Endodermal cell (in vitro differentiated cells): ENCODE data around the gene IGF2R. TPM values are rescaled to one million over a fixed set of nuclear protein-coding genes. Genes with fewer than 3 reads are reported as not detected.

Experiments
- DNase-seq: peaks from one replicate; pipeline ENCODE4 v3.0.0-alpha.2; 2017
- H3K27ac ChIP-seq: 2 replicates; pipeline ENCODE4 v1.5.1; 2013; ENCODE audit warnings: mild to moderate bottlenecking, low read depth, low read length, moderate library complexity
- H3K27me3 ChIP-seq: 2 replicates; pipeline ENCODE4 v1.6.1; 2013; ENCODE audit warnings: mild to moderate bottlenecking, low read length, moderate library complexity; ENCODE audit not compliant: insufficient read depth, control insufficient read depth, poor library complexity, severe bottlenecking
- H3K36me3 ChIP-seq: 2 replicates; pipeline ENCODE4 v1.7.0; 2013; ENCODE audit warnings: mild to moderate bottlenecking, low read length, moderate library complexity; ENCODE audit not compliant: control insufficient read depth, insufficient read depth
- H3K4me1 ChIP-seq: one replicate; pipeline ENCODE4 v1.7.0; 2013; ENCODE audit warnings: low read length; ENCODE audit not compliant: control insufficient read depth, insufficient read depth
- H3K4me3 ChIP-seq: 2 replicates; pipeline ENCODE4 v1.5.1; 2013; ENCODE audit warnings: mild to moderate bottlenecking, low read length, moderate library complexity
- H3K9ac ChIP-seq: 2 replicates; pipeline ENCODE4 v1.6.1; 2013; ENCODE audit warnings: mild to moderate bottlenecking, low read length, moderate library complexity; ENCODE audit not compliant: poor library complexity, severe bottlenecking; ENCODE audit errors: extremely low read depth
- H3K9me3 ChIP-seq: 2 replicates; pipeline ENCODE4 v1.6.1; 2013; ENCODE audit warnings: mild to moderate bottlenecking, low read length, moderate library complexity; ENCODE audit not compliant: control insufficient read depth
- H3K27ac Mint-ChIP-seq: 2 replicates; pipeline ENCODE4 v1.8.0; 2020; ENCODE audit warnings: mixed read lengths
- H3K27me3 Mint-ChIP-seq: 2 replicates; pipeline ENCODE4 v1.8.0; 2021; ENCODE audit warnings: mild to moderate bottlenecking, mixed read lengths; ENCODE audit not compliant: insufficient read depth
- H3K36me3 Mint-ChIP-seq: 2 replicates; pipeline ENCODE4 v1.8.0; 2020; ENCODE audit warnings: low read depth, mixed read lengths
- H3K4me1 Mint-ChIP-seq: 2 replicates; pipeline ENCODE4 v1.8.0; 2020; ENCODE audit warnings: mixed read lengths
- H3K4me3 Mint-ChIP-seq: 2 replicates; pipeline ENCODE4 v1.8.0; 2020; ENCODE audit warnings: mild to moderate bottlenecking, moderate library complexity, mixed read lengths
- H3K9me3 Mint-ChIP-seq: 2 replicates; pipeline ENCODE4 v1.8.0; 2020; ENCODE audit warnings: mild to moderate bottlenecking, mixed read lengths
- WGBS, 2 experiments: methylation state at CpG; one replicate each; pipeline versions ENCODE4 v1.1.5 to v1.1.7; 2013; ENCODE audit warnings: missing lambda C conversion rate in 2 of 2, mixed read lengths in 1 of 2; ENCODE audit not compliant: insufficient coverage in 1 of 2, insufficient read length in 1 of 2; 5-methylcytosine and 5-hydroxymethylcytosine counted together
- total RNA-seq, 2 donors: library from RNA; stranded (reverse); fragmentation: NEBNext Ultra II Directional in 1 of 2; extraction: Animal tissue kit (Norgen Biotek cat#: 25700) in 1 of 2; gene quantifications; 2 replicates in 1 of 2; 3 replicates in 1 of 2; pipeline ENCODE4 v1.2.1, GENCODE V29; 2021
- TF ChIP-seq, protein P1 (sequence below): fragments of 200-600 bp; sonication (generic); conservative IDR thresholded peaks from 2 replicates; pipeline ENCODE4 v1.5.0; 2021; ENCODE audit warnings: antibody characterized with exemption, mild to moderate bottlenecking

The IGF2R gene
- total RNA-seq, 2 donors from 2014 or later, result 103 to 130 TPM

DNA sequence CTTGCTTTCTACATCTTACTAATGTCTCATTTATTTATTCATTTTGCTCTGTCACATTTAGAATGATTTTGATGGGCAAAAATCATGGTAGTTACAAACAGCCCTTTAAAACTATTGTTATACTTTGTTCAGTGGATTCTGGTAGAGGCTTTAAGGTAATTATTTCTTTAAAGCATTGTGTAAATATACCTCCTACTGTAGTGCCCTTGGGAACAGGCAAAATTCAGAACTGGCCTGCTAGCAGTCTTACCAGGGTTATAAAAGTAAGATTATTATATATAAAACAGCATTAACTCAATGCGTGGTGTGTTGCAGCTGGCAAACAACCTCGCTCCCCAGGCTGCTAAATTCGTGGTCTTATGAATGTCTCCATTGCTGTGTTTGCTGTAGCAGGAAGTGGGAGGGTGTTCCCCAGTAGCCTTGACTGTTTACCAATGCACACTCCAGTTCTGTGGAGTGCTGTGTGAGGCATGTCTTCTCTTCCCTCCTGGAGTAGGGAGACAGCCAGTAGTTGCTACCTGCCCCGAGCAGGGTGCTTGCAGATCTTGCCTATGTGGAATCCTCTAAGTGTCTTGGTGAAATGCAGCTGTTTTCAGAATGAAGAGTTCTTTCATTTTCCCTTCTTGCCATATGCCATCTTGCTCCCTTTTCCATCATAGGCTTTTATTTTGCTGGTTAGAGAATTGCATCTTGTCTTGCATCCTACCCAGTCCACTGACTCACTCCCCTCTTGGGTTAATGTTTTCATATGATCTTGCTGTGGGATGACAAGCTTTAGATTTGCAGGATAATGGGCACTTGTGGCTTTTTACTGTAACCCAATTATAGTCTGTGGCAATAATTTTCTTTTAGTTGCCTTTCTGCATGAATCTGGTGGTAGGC, 45.3 kb downstream of the IGF2R start:
- Histone ChIP-seq H3K4me3 (no peak overlapping the region), H3K27ac (no peak overlapping the region), H3K36me3 (peaks cover 73% of the 10 kb centered on the region), H3K9me3 (no peaks in the 10 kb centered on the region), H3K27me3 (no peaks in the 10 kb centered on the region), H3K4me1 (no peaks in the 10 kb centered on the region), H3K9ac (no peak overlapping the region)
- DNase-seq, result no peak
- WGBS, 2 experiments, result 88 to 100% methylated on average over 3 to 4 of the region's 4 CpGs
- Mint-ChIP-seq H3K27me3 (no peaks in the 10 kb centered on the region), H3K36me3 (peaks cover 82% of the 10 kb centered on the region), H3K4me1 (no peaks in the 10 kb centered on the region), H3K27ac (no peak overlapping the region), H3K4me3 (no peak overlapping the region), H3K9me3 (no peaks in the 10 kb centered on the region)
- TF ChIP-seq, protein P1, sequence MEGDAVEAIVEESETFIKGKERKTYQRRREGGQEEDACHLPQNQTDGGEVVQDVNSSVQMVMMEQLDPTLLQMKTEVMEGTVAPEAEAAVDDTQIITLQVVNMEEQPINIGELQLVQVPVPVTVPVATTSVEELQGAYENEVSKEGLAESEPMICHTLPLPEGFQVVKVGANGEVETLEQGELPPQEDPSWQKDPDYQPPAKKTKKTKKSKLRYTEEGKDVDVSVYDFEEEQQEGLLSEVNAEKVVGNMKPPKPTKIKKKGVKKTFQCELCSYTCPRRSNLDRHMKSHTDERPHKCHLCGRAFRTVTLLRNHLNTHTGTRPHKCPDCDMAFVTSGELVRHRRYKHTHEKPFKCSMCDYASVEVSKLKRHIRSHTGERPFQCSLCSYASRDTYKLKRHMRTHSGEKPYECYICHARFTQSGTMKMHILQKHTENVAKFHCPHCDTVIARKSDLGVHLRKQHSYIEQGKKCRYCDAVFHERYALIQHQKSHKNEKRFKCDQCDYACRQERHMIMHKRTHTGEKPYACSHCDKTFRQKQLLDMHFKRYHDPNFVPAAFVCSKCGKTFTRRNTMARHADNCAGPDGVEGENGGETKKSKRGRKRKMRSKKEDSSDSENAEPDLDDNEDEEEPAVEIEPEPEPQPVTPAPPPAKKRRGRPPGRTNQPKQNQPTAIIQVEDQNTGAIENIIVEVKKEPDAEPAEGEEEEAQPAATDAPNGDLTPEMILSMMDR, result no peak

DNA sequence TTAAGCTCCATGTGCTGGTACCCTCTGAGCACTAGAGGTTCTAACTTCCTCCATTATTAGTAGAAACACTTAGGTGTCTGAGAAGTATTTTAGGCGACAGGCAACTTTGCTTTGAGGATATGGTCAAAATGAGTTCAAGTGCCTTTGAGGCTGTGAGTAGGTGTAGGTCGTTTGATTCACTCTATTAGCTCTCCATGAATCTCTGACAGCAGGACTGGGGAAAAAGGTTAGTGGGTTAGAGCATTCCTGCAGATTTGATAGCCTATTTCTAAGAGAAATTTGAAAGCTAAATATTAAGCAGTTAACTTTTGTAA, 45.9 kb downstream of the IGF2R start:
- Mint-ChIP-seq H3K4me1 (no peaks in the 10 kb centered on the region), H3K27ac (no peak overlapping the region), H3K4me3 (no peak overlapping the region), H3K9me3 (no peaks in the 10 kb centered on the region), H3K27me3 (no peaks in the 10 kb centered on the region), H3K36me3 (peaks cover 83% of the 10 kb centered on the region)
- TF ChIP-seq, protein P1, result no peak
- H3K27me3 ChIP-seq, result no peaks in the 10 kb centered on the region
- no peaks in the 10 kb centered on the region for H3K4me1 ChIP-seq
- no peak for DNase-seq
- WGBS, 2 experiments, result 87 to 96% methylated on average over 2 of the region's 2 CpGs
- H3K9ac ChIP-seq, result no peak overlapping the region
- no peaks in the 10 kb centered on the region for H3K9me3 ChIP-seq
- H3K27ac ChIP-seq, result no peak overlapping the region
- H3K36me3 ChIP-seq, result peaks cover 67% of the 10 kb centered on the region
- no peak overlapping the region for H3K4me3 ChIP-seq

DNA sequence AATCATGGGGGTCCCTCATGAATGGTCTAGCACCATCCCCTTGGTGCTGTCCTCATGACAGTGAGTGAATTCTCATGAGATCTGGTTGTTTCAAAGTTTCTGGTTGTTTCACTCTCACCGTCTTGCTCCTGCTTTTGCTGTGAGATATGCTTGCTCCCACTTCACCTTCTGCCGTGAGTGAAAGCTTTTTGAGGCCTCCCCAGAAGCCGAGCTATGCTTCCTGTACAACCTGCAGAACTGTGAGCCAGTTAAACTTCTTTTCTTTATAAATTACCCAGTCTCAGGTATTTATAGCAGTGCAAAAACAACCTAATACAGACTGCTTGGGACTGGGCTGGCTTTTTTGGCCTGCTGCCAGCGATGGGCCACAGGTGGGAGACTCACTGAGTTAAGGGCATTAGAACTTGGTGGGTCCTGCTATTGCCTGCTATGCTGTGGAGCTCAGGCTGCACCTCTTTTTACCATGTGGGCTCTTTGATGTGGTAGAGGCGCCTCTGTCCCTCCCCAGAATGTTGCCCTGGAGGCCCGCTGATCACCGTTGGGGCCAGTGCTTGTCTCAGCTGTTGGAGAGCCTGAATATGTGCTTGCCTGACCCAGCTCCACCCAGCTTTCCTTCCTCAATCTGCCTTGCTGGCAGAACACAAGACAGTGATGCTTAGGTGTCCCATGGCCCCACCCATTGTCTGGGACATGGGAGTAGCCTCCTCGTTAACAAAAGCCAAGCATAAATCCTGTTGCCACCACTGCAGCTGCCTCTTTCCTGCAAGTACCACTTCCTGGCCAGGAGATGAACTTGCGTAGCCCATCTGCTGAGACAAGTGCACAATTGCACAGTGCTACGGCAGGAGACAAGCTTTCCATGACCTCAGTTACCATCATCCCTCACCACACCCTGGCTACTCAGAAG, 47.1 kb downstream of the IGF2R start:
- TF ChIP-seq, protein P1, result no peak
- Histone ChIP-seq H3K27me3 (no peaks in the 10 kb centered on the region), H3K9ac (no peak overlapping the region), H3K4me3 (no peak overlapping the region), H3K27ac (no peak overlapping the region), H3K4me1 (no peaks in the 10 kb centered on the region), H3K9me3 (no peaks in the 10 kb centered on the region), H3K36me3 (peaks cover 55% of the 10 kb centered on the region)
- H3K36me3 Mint-ChIP-seq, result peaks cover 85% of the 10 kb centered on the region
- H3K27me3 Mint-ChIP-seq, result no peaks in the 10 kb centered on the region
- H3K9me3 Mint-ChIP-seq, result no peaks in the 10 kb centered on the region
- no peak overlapping the region for H3K4me3 Mint-ChIP-seq
- DNase-seq, result no peak
- H3K27ac Mint-ChIP-seq, result peak overlapping the region; percentile 52
- H3K4me1 Mint-ChIP-seq, result no peaks in the 10 kb centered on the region
- WGBS, 2 experiments, result 91 to 96% methylated on average over 9 to 10 of the region's 10 CpGs
